SU-DHL-6 (cell line): Measurements from ENCODE around the gene UNC13C.

Source experiments
- H2AFZ ChIP-seq: fragments of 200-600 bp; sonication (generic); 2 replicates; pipeline ENCODE4 v1.6.1; 2014; ENCODE audit warnings: low read depth, mild to moderate bottlenecking, moderate library complexity, mixed read lengths, antibody characterized with exemption, low read length; ENCODE audit not compliant: severe bottlenecking
- H3F3A ChIP-seq: fragments of 200-600 bp; shearing (Covaris generic); 2 replicates; pipeline ENCODE4 v1.6.0; 2016; ENCODE audit warnings: antibody characterized with exemption, mild to moderate bottlenecking; ENCODE audit not compliant: insufficient read depth
- H3K27ac ChIP-seq: fragments of 200-600 bp; sonication (generic); 2 replicates; pipeline ENCODE4 v1.5.1; 2016; ENCODE audit warnings: low read depth, mild to moderate bottlenecking, low read length, moderate library complexity, mixed read lengths
- H3K27me3 ChIP-seq: fragments of 200-600 bp; sonication (generic), shearing (Covaris generic); 2 replicates; pipeline ENCODE4 v1.6.0; 2014; ENCODE audit warnings: mild to moderate bottlenecking, low read length
- H3K36me3 ChIP-seq: fragments of 200-600 bp; sonication (generic); 2 replicates; pipeline ENCODE4 v1.6.1; 2014; ENCODE audit warnings: mild to moderate bottlenecking, low read length, mixed read lengths
- H3K4me2 ChIP-seq: fragments of 300-600, 200-600 bp; shearing (Covaris generic), sonication (generic); 2 replicates; pipeline ENCODE4 v1.6.0; 2014; ENCODE audit warnings: low read length, low read depth, mild to moderate bottlenecking; ENCODE audit not compliant: poor library complexity, severe bottlenecking
- H3K4me3 ChIP-seq: fragments of 200-600 bp; sonication (generic); 2 replicates; pipeline ENCODE4 v1.5.1; 2014; ENCODE audit warnings: antibody characterized with exemption, low read length, mild to moderate bottlenecking, mixed read lengths; ENCODE audit not compliant: insufficient read depth, poor library complexity, severe bottlenecking
- H3K79me2 ChIP-seq: fragments of 200-600 bp; sonication (generic); 2 replicates; pipeline ENCODE4 v1.6.1; 2014; ENCODE audit warnings: mild to moderate bottlenecking, low read length, moderate library complexity; ENCODE audit not compliant: insufficient read depth
- H3K9ac ChIP-seq: fragments of 200-600 bp; sonication (generic); 2 replicates; pipeline ENCODE4 v1.7.0; 2014; ENCODE audit warnings: mild to moderate bottlenecking, low read length
- H3K9me2 ChIP-seq: fragments of 200-600 bp; sonication (generic); replicated peaks from 2 replicates; pipeline ENCODE4 v1.6.1; 2014; ENCODE audit warnings: low read length; ENCODE audit not compliant: insufficient read depth
- H3K9me3 ChIP-seq: fragments of 200-600 bp; sonication (generic); 2 replicates; pipeline ENCODE4 v1.6.1; 2014; ENCODE audit warnings: low read length, mixed read lengths; ENCODE audit not compliant: insufficient read depth
- H4K20me1 ChIP-seq: fragments of 200-600 bp; sonication (generic); 2 replicates; pipeline ENCODE4 v1.6.1; 2014; ENCODE audit warnings: low read depth, mild to moderate bottlenecking, antibody characterized with exemption, low read length, moderate library complexity, mixed read lengths
- CTCF ChIP-seq: fragments of 200-600 bp; sonication (generic); IDR thresholded peaks from one replicate; pipeline ENCODE4 v1.5.1; 2017; ENCODE audit warnings: antibody characterized with exemption, mild to moderate bottlenecking, low read length, moderate library complexity; ENCODE audit not compliant: insufficient read depth, poor library complexity, severe bottlenecking
- EZH2phosphoT487 ChIP-seq: fragments of 200-600 bp; sonication (generic), shearing (Covaris generic); conservative IDR thresholded peaks from 2 replicates; pipeline ENCODE4 v1.6.1; 2018; ENCODE audit warnings: mild to moderate bottlenecking, antibody characterized with exemption, low read length, moderate library complexity, mixed read lengths

The UNC13C gene

DNA sequence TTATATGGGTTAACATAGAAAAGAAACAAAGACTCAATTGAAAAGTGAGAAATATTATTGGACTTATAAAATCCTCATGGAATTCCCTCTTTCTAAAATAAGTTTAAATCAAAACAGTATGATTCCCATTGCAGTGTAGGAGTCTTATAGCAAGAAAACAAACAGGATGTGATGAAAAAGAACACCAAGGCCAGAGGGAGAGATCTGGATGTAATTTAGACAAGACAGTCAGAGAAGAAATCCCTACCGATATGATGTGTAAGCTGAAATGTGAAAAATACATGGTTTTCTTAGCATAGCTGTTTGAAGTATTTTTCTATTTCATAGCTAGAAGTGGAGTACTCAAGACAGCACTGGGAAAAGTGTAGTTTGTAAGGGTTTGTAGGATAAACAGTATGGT is 697.0 kb downstream of the UNC13C start:
- Histone ChIP-seq H3K27ac (no peak overlapping the region), H3K79me2 (no peaks in the 10 kb centered on the region), H3K4me3 (no peak overlapping the region), H3K9me3 (no peaks in the 10 kb centered on the region), H3K27me3 (no peaks in the 10 kb centered on the region), H4K20me1 (no peaks in the 10 kb centered on the region), H2AFZ (no peak overlapping the region), H3K9ac (no peak overlapping the region), H3K36me3 (no peaks in the 10 kb centered on the region), H3K9me2 (no peaks in the 10 kb centered on the region), H3F3A (no peaks in the 10 kb centered on the region), H3K4me2 (no peak overlapping the region)
- no peak for TF ChIP-seq EZH2phosphoT487
- no peak for TF ChIP-seq CTCF

- Histone ChIP-seq H2AFZ (no peak overlapping the region), H3K27me3 (0 out of 2 replicates have a peak, but pooled peaks cover 3% of the 10 kb centered on the region), H4K20me1 (no peaks in the 10 kb centered on the region)
These were observed 703.3 kb downstream of the UNC13C start for GRCh38 chr15:54681584-54681983.

More at GRCh38 chr15:54681584-54681983, 703.3 kb downstream of the UNC13C start:
- Histone ChIP-seq H3K9me2 (no peaks in the 10 kb centered on the region), H3K27ac (no peak overlapping the region), H3K9ac (no peak overlapping the region), H3K4me2 (no peak overlapping the region), H3K36me3 (no peaks in the 10 kb centered on the region), H3K4me3 (no peak overlapping the region), H3F3A (no peaks in the 10 kb centered on the region), H3K9me3 (no peaks in the 10 kb centered on the region), H3K79me2 (no peaks in the 10 kb centered on the region)
- TF ChIP-seq EZH2phosphoT487: no peak
- no peak for TF ChIP-seq CTCF
